ENCODE data around the gene TFIP11.

DNA sequence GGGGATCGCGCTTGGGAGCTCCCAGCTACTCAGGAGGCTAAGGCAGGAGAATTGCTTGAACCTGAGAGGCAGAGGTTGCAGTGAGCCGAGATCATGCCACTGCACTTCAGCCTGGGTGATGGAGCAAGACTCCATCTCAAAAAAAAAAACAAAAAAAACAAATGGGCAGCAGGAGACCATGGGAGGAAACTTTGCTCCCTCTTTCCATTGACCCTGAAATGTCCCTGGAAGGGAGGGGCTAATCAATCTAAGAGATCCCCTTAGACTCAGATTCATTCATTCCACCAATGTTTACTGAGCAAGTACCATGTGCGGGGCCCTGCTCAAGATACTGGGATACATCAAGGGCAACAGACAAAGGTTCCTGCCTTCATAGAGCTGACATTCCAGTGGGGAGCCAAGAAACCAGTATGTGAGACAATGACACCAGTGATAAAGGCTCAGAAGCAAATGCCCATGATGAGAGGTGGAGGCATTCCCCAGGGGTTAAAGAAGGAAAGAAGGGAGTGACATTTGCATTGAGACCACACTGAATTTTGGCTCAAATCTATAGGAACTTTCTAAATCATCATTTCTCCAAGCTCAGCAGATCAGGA, 37.7 kb upstream of the TFIP11 start:
- TF ChIP-seq TAF1 (IDR thresholded peaks at IDR 0.05; ENCODE audit: borderline replicate concordance, insufficient read depth, low read length): no peak
- TF ChIP-seq SIN3A (IDR thresholded peaks at IDR 0.05; ENCODE audit: borderline replicate concordance, insufficient read depth, low read length): no peak
- TF ChIP-seq, protein P1, sequence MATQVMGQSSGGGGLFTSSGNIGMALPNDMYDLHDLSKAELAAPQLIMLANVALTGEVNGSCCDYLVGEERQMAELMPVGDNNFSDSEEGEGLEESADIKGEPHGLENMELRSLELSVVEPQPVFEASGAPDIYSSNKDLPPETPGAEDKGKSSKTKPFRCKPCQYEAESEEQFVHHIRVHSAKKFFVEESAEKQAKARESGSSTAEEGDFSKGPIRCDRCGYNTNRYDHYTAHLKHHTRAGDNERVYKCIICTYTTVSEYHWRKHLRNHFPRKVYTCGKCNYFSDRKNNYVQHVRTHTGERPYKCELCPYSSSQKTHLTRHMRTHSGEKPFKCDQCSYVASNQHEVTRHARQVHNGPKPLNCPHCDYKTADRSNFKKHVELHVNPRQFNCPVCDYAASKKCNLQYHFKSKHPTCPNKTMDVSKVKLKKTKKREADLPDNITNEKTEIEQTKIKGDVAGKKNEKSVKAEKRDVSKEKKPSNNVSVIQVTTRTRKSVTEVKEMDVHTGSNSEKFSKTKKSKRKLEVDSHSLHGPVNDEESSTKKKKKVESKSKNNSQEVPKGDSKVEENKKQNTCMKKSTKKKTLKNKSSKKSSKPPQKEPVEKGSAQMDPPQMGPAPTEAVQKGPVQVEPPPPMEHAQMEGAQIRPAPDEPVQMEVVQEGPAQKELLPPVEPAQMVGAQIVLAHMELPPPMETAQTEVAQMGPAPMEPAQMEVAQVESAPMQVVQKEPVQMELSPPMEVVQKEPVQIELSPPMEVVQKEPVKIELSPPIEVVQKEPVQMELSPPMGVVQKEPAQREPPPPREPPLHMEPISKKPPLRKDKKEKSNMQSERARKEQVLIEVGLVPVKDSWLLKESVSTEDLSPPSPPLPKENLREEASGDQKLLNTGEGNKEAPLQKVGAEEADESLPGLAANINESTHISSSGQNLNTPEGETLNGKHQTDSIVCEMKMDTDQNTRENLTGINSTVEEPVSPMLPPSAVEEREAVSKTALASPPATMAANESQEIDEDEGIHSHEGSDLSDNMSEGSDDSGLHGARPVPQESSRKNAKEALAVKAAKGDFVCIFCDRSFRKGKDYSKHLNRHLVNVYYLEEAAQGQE (IDR thresholded peaks at IDR 0.05; ENCODE audit: insufficient read depth in 1 of 2, low read depth in 2 of 2, low read length in 2 of 2): no peak

All from PFSK-1 (cell line).